IMR-90 (cell line): ENCODE measurements around the gene VPS35L. TPM values are rescaled to one million over a fixed set of nuclear protein-coding genes. Genes with fewer than 3 reads are reported as not detected.
A peak's percentile ranks its signal among the peaks of the same experiment; 100 is the strongest.

ENCODE experiments used
- ATAC-seq: fragments of 200-7000 bp; cut with Tn5 transposase; 2 replicates; pipeline ENCODE4 v1.9.1; 2020; ENCODE audit warnings: low read depth, mild to moderate bottlenecking, moderate library complexity
- BruUV-seq: library from RNA; stranded (reverse); fragments of 400-500 nt; replicated peaks from 2 replicates; lab custom pipeline; 2021; lab: Mats Ljungman, UMichigan
- CTCF ChIA-PET: fragments of 300-600 bp; formaldehyde crosslinking; extraction: SDS; loops from one replicate; lab custom pipeline; 2021; ENCODE audit warnings: antibody characterized with exemption; lab: Yijun Ruan, JAX
- POLR2A ChIA-PET: fragments of 300-600 bp; sonication (Branson Sonifier 250); formaldehyde crosslinking; loops from one replicate; lab custom pipeline; 2022; ENCODE audit warnings: antibody characterized with exemption; ENCODE audit not compliant: unreplicated experiment; lab: Charles Lee
- DNase-seq: peaks from one replicate; pipeline ENCODE4 v3.0.0; 2013
- H2AFZ ChIP-seq: replicated peaks from 2 replicates; pipeline ENCODE3; 2013; ENCODE audit warnings: low read length, mild to moderate bottlenecking; ENCODE audit not compliant: poor library complexity
- H2AK5ac ChIP-seq: 2 replicates; pipeline ENCODE4 v1.6.1; 2013; ENCODE audit warnings: low read depth, low read length, inconsistent platforms
- H2AK9ac ChIP-seq: replicated peaks from 2 replicates; pipeline ENCODE3; 2013; ENCODE audit warnings: mild to moderate bottlenecking, low read depth, low read length, moderate library complexity; ENCODE audit not compliant: poor library complexity
- H2BK120ac ChIP-seq: 2 replicates; pipeline ENCODE4 v1.6.1; 2013; ENCODE audit warnings: low read depth, low read length, inconsistent platforms
- H2BK15ac ChIP-seq: 3 replicates; pipeline ENCODE4 v1.6.1; 2013; ENCODE audit warnings: low read depth, low read length, inconsistent platforms
- H2BK20ac ChIP-seq: 2 replicates; pipeline ENCODE4 v1.6.1; 2013; ENCODE audit warnings: low read depth, mild to moderate bottlenecking, inconsistent platforms, low read length, moderate library complexity
- H2BK5ac ChIP-seq: 2 replicates; pipeline ENCODE4 v1.6.1; 2013; ENCODE audit warnings: mild to moderate bottlenecking, low read depth, low read length, inconsistent platforms; ENCODE audit not compliant: poor library complexity, severe bottlenecking
- H3K14ac ChIP-seq: replicated peaks from 2 replicates; pipeline ENCODE4 v1.6.1; 2013; ENCODE audit warnings: low read depth, low read length, inconsistent platforms
- H3K18ac ChIP-seq: 2 replicates; pipeline ENCODE4 v1.6.1; 2013; ENCODE audit warnings: low read depth, low read length, control low read depth
- H3K23ac ChIP-seq: 2 replicates; pipeline ENCODE4 v1.6.1; 2013; ENCODE audit warnings: low read depth, low read length, inconsistent platforms
- H3K27ac ChIP-seq: 2 replicates; pipeline ENCODE4 v1.5.1; 2013; ENCODE audit warnings: mild to moderate bottlenecking, control low read depth, low read length; ENCODE audit not compliant: insufficient read depth
- H3K27me3 ChIP-seq: 2 replicates; pipeline ENCODE4 v1.6.1; 2013; ENCODE audit warnings: low read length; ENCODE audit not compliant: control insufficient read depth, insufficient read depth
- H3K36me3 ChIP-seq: 2 replicates; pipeline ENCODE4 v1.6.1; 2013; ENCODE audit warnings: low read length, mixed read lengths; ENCODE audit not compliant: control insufficient read depth, insufficient read depth
- H3K4ac ChIP-seq: 2 replicates; pipeline ENCODE4 v1.6.1; 2013; ENCODE audit warnings: low read depth, low read length, inconsistent platforms
- H3K4me1 ChIP-seq: 2 replicates; pipeline ENCODE4 v1.6.1; 2013; ENCODE audit warnings: low read length, mixed read lengths; ENCODE audit not compliant: control insufficient read depth, insufficient read depth
- H3K4me2 ChIP-seq: 2 replicates; pipeline ENCODE4 v1.6.1; 2013; ENCODE audit warnings: low read depth, mild to moderate bottlenecking, control low read depth, low read length, moderate library complexity
- H3K4me3 ChIP-seq: 2 replicates; pipeline ENCODE4 v1.5.1; 2013; ENCODE audit warnings: low read depth, mild to moderate bottlenecking, control low read depth, low read length, moderate library complexity; ENCODE audit not compliant: insufficient read depth
- H3K56ac ChIP-seq: 2 replicates; pipeline ENCODE4 v1.6.1; 2013; ENCODE audit warnings: low read length, inconsistent platforms; ENCODE audit not compliant: insufficient read depth; ENCODE audit errors: extremely low read depth
- H3K79me1 ChIP-seq, 2 experiments: 2 replicates each; pipeline ENCODE4 v1.6.1; 2013; ENCODE audit warnings: low read length in 2 of 2, inconsistent platforms in 1 of 2, low read depth in 1 of 2
- H3K9ac ChIP-seq: 2 replicates; pipeline ENCODE4 v1.6.1; 2013; ENCODE audit warnings: low read depth, low read length, control low read depth
- H3K9me1 ChIP-seq: 2 replicates; pipeline ENCODE4 v1.6.1; 2013; ENCODE audit warnings: low read length, inconsistent platforms; ENCODE audit not compliant: insufficient read depth
- H3K9me3 ChIP-seq: 2 replicates; pipeline ENCODE4 v1.6.1; 2013; ENCODE audit warnings: low read length; ENCODE audit not compliant: control insufficient read depth, insufficient read depth
- H4K20me1 ChIP-seq: 2 replicates; pipeline ENCODE4 v1.6.1; 2013; ENCODE audit warnings: low read length, inconsistent platforms; ENCODE audit not compliant: insufficient read depth
- H4K5ac ChIP-seq: 2 replicates; pipeline ENCODE4 v1.6.1; 2013; ENCODE audit warnings: mild to moderate bottlenecking, low read depth, low read length, control low read depth
- H4K8ac ChIP-seq, 2 experiments: 2 replicates each; pipeline ENCODE4 v1.6.1; 2013; ENCODE audit warnings: low read depth in 2 of 2, low read length in 2 of 2, control low read depth in 1 of 2, inconsistent platforms in 1 of 2
- H4K91ac ChIP-seq: 2 replicates; pipeline ENCODE4 v1.6.1; 2013; ENCODE audit warnings: low read depth, low read length, inconsistent platforms; ENCODE audit not compliant: insufficient read depth
- CEBPB ChIP-seq: IDR thresholded peaks from 2 replicates; pipeline ENCODE4 v1.6.1; 2012; ENCODE audit warnings: low read depth, low read length, improper control_type of control experiment
- ELK1 ChIP-seq: fragments of 150-350 bp; IDR thresholded peaks from 2 replicates; pipeline ENCODE4 v1.6.1; 2016; ENCODE audit warnings: low read depth, mild to moderate bottlenecking, low read length, moderate library complexity, borderline replicate concordance
- MAZ ChIP-seq: IDR thresholded peaks from 2 replicates; pipeline ENCODE4 v1.6.1; 2012; ENCODE audit warnings: low read depth, mild to moderate bottlenecking, low read length, improper control_type of control experiment, moderate library complexity, borderline replicate concordance
- RFX5 ChIP-seq: IDR thresholded peaks from 2 replicates; pipeline ENCODE4 v1.8.0; 2012; ENCODE audit warnings: low read depth, mild to moderate bottlenecking, low read length, moderate library complexity
- SMC3 ChIP-seq: fragments of 150-350 bp; IDR thresholded peaks from 2 replicates; pipeline ENCODE4 v1.6.1; 2016; ENCODE audit warnings: low read depth, mild to moderate bottlenecking, antibody characterized with exemption, low read length, moderate library complexity
- WGBS, 2 experiments: methylation state at CpG; one replicate each; pipeline versions ENCODE4 v1.1.5 to v1.1.7; 2013; ENCODE audit warnings: missing lambda C conversion rate in 2 of 2; ENCODE audit not compliant: insufficient read length in 1 of 2; ENCODE audit errors: extremely low coverage in 2 of 2; 5-methylcytosine and 5-hydroxymethylcytosine counted together
- dilution Hi-C: fragments of 300-500 bp; cut with HindIII; formaldehyde crosslinking; loops from one replicate; pipeline ENCODE4 v1.14.3; 2018; ENCODE audit warnings: low sequenced_read_pairs; ENCODE audit not compliant: unreplicated experiment
- in situ Hi-C: fragments of 300-500 bp; cut with MboI; formaldehyde crosslinking; loops from 3 replicates; pipeline ENCODE4 v1.14.3; 2019; ENCODE audit warnings: low sequenced_read_pairs, inconsistent platforms, mixed read lengths
- intact Hi-C: fragments of 100-400 bp; cut with micrococcal nuclease; formaldehyde crosslinking; loops from 2 replicates; pipeline ENCODE4 v1.10.0; 2022
- polyA plus RNA-seq, 3 experiments: library from polyadenylated mRNA; depleted of rRNA; stranded (reverse); fragments of >200 nt; gene quantifications; 2 replicates each; pipeline ENCODE4 v1.2.3, GENCODE V29; 2012; ENCODE audit warnings: low replicate concordance in 1 of 3
- total RNA-seq: library from RNA; depleted of rRNA; stranded (reverse); fragments of >200 nt; gene quantifications from 2 replicates; pipeline ENCODE4 v1.2.3, GENCODE V29; 2012

Gene VPS35L
- total and polyA plus RNA-seq, 2 of the 4 experiments (the other 2 are of a cell fraction), result 28.0 to 40.1 TPM

- Histone ChIP-seq H3K4ac (peak overlapping the region; percentile 11; the same call in 1 of the 2 replicates), H3K4me1 (peaks cover 3% of the 10 kb centered on the region; the same call in 1 of the 2 replicates), H4K20me1 (no peaks in the 10 kb centered on the region), H3K23ac (peak overlapping the region; percentile 93), H4K5ac (no peak overlapping the region), H3K27ac (no peak overlapping the region; the same call in 1 of the 2 replicates), H2BK20ac (no peak overlapping the region), H2BK5ac (peak overlapping the region; percentile 45), H4K8ac (no peak overlapping the region; a peak in 1 of 4 replicates), H2AK5ac (peak overlapping the region; percentile 18; the same call in 1 of the 2 replicates), H4K91ac (no peak overlapping the region), H2BK15ac (no peak overlapping the region), H3K79me1 (peaks cover 29 to 56% of the 10 kb centered on the region in 2 experiments), H3K4me3 (peak overlapping the region; percentile 81), H2AK9ac (no peak overlapping the region), H3K56ac (peak overlapping the region; percentile 66; the same call in 1 of the 2 replicates), H2AFZ (no peak overlapping the region), H3K27me3 (no peaks in the 10 kb centered on the region), H3K9me1 (peaks cover 5% of the 10 kb centered on the region), H3K4me2 (peak overlapping the region; percentile 84), H3K14ac (peak overlapping the region; percentile 18; the same call in 1 of the 2 replicates), H3K9me3 (no peaks in the 10 kb centered on the region), H3K18ac (no peak overlapping the region), H2BK120ac (no peak overlapping the region), H3K36me3 (no peaks in the 10 kb centered on the region), H3K9ac (peak overlapping the region; percentile 83)
- WGBS, 2 experiments, result 33% methylated on average over 3 of the region's 8 CpGs; no CpG with 5 or more reads in 1 of the 2 experiments
- DNase-seq (peak; percentile 54), ATAC-seq (no peak)
- BruUV-seq, result no TSS peak
- in situ Hi-C loops (no loop called here), dilution Hi-C loops (no loop called here), intact Hi-C loops (loop anchor here (5.0 kb wide), 2 partner anchors 409 to 434 kb away; partner anchors contain the start of gene ITPRIPL2)
- TF ChIP-seq RFX5, result no peak
- peak; percentile 37; the same call in 1 of the 2 replicates for TF ChIP-seq MAZ
- no peak for TF ChIP-seq CEBPB
- no peak for TF ChIP-seq ELK1
- TF ChIP-seq SMC3, result no peak
- ChIA-PET CTCF (no interaction called here), POLR2A (no interaction called here)
These were observed 34.6 kb upstream of the VPS35L start for GRCh38 chr16:19520861-19521331.
